ENCODE data around the gene ZBTB46.

GRCh38 chr20:63745961-63746731 is 84.9 kb downstream of the ZBTB46 start:
- TF ChIP-seq CTCF (conservative IDR thresholded peaks at IDR 0.05; ENCODE audit: low read depth, low read length) (no peak), EZH2 (IDR thresholded peaks at IDR 0.05; ENCODE audit: borderline replicate concordance, low read depth, low read length, poor library complexity, severe bottlenecking) (no peak)

Measured in A673 (cell line).